NCI-H146 (cell line): ENCODE measurements around the gene CCL27.
A peak's percentile ranks its signal among the peaks of the same experiment; 100 is the strongest.

Experiments
- DNase-seq: peaks from one replicate; lab custom pipeline; 2025; lab: John Stamatoyannopoulos, UW

Gene CCL27

GRCh38 chr9:34627716-34628655, 34.5 kb downstream of the CCL27 start:
- no peak for DNase-seq

DNA sequence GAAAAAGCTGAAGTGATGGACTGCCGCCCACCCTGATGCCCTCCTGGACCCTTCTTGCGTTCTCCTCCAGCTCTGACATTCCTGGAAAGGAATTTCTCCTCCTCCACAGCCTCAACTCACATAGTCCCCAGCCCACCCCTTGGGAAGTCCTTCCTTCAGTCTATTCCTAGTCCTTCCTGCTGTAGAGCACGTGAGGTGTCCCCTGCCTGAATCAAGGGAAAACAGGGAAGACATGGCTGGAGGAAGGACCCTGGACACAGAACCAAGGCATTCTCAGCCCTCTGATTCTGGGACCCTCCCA, 37.3 kb downstream of the CCL27 start:
- no peak for DNase-seq

DNA sequence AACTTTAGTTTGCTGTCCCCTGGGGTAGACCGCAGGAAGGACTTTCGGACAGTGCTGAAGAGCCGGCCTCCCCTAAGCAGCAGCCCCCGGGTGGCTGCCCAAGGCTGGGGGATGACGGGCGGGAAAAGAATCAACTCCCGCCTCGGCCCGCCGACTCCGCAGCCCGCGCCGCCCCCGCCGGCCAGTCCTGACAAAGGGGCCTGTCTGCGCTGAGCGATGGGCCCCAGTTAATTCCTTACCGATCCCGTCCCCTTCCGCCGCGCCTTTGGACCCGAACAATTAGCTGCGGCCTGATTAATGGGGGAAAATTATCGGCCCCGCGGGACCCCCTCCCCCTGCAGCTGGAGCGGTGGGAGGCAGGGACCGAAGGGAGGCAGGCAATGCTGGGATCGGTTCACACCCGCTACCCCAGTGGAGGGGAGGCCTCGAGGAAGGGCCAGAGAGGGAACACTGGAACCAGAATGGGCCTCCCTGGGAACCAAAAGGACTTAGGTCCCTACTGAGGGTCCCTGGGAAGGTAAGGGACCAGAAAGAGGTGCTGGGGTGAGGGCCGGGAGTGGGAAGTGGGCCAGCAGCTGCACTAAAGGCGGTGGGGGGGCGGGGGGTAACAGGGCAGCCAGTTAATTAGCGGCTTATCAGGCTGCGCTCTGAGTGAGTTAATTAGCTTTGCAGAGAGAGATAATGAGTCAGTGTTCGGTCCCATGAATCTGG, 37.8 kb downstream of the CCL27 start:
- DNase-seq, result peak; percentile 54

DNA sequence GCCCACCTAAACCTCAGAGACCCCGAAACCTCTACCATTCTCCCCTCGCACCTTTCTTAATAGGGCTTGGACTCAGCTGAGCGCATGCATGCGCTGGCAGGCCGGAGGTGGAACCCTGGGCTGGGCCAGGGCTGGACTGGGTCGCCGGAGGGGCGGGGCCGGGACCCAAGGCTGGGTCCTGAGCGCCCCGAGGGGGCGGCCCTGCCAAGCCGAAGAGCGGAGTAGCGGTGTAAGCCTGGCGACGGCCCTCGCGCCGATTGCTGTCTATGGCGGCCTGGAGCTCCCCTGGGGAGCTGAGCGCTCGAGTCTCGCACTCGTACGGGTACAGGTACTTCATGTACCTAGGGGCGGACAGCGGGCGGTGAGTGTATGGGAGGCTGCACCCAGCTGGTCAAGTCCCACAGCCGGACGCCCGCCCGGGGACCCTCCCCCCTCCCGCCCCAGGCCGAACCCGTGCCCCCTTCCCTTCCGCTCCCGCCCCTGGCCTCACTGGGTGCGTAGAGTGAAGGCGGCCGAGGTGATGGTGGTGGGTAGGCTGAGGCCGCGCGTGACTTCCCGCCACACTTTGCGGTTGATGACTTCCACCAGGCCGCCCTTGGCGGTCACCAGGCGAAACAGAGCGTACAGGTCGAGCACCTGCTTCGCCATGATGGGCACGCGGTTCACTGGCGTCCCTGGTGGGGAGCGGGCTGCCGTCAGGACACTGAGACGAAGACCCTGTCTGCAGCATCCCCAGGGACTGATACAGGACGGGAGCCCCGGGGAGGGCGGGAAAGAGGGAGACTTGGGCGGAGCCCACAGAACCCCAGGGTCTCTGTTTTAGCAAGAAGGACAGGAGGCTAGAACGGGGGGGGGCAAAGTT, 38.9 kb downstream of the CCL27 start:
- DNase-seq, result no peak

GRCh38 chr9:34620061-34620994, 42.1 kb downstream of the CCL27 start, which contains the start of gene DCTN3:
TSS of gene DCTN3 (minus strand) at chr9:34620495. CDS start at chr9:34620464, 31 bp downstream.
- peak; percentile 97 for DNase-seq

DNA sequence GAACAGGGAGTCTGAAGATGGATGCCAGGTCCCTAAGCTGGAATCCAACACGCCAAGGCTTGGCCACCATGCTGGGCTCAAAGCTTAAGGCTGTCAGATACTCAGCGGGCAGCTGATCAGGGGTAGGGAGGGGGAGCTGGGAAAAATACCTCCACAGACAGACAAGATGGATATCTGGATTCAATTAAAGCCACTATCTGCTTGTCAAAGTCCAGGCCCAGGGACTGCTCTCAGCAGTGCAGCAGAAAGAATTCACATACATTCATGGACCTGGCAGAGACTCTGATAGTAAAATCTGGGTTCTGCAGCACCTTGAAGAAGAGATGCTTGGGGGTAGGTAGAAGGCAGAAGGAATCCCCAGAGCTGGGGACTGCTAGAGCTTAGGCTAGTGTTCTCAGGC, 47.3 kb downstream of the CCL27 start:
- DNase-seq, result no peak

DNA sequence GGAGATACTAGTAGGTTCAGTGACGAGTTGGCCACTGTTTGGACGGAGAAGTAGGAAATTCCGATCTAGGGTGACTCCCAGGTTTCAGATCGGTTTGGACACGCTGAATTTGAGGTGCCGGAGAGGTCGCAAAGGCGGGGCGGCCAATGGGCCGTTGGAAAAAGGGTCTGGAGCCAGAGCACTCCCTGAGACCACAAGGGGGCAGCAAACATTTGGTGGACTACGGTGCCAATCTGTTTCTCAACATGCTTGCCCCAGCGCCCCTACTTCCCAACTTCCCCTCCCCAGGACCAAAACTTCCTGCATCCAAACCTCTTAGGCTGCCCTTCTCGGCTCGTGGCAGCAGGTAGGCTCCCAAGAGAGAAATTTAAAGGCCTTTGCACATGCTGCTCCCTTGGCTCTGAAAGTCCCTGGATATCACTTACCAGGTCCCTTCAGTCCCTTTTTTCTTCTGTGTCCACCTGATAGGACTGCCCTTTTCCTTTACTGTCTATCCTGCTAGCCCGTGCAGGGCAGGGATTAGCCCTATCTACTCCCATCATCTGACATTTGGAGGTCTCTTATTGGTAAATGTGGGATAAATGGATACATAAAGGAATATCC, 49.6 kb downstream of the CCL27 start:
- DNase-seq, result peak; percentile 86
